HT1080 (cell line): ENCODE data around the gene TGFBR1. TPM values are rescaled to one million over a fixed set of nuclear protein-coding genes. Genes with fewer than 3 reads are reported as not detected.

Source experiments
- DNase-seq: peaks from one replicate; pipeline ENCODE4 v3.0.0-alpha.2; 2015; ENCODE audit warnings: low read depth
- total RNA-seq: library from RNA; depleted of rRNA; stranded (reverse); fragments of >200 nt; shearing (Covaris generic); gene quantifications from 2 replicates; pipeline ENCODE4 v1.2.3, GENCODE V29; 2014

The TGFBR1 gene
- total RNA-seq, 1 experiment from 2014 or later, result 20.6 TPM

DNA sequence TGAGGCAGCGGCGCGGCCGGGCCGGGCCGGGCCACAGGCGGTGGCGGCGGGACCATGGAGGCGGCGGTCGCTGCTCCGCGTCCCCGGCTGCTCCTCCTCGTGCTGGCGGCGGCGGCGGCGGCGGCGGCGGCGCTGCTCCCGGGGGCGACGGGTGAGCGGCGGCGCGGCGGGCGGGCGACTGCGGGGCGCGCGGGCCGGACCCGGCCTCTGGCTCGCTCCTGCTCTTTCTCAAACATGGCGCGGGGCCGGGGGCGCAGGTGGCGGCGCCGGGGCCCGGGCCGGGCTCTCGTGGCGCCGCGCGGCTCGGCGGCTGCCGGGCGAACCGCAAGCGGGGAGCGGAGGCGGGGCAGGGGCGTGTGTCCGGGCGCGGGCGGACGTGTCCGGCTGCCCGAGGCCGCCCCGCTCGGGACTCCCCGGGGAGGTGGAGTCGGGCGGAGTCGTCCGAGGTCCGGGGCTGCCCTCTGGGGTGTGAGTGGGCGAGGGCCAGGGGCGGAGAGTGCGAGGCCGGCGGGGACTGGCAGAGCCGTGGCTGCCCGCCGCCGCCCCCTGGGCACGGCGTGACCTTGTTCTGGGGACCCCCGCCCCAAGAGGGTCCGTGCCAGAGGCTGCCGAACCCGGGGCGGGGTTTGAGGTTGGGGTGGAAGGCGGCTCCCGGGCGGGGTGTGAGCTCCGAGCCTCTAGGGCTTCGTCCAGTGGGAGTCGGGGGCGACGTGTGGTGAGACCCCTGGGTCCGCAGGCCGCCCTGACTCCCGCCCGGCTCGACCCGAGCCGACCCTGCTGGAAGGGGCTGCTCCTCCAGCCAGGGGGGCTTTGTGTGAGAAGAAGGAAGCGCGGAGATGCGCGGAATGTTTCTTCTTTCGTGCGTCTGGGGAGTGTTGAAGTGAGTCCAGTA, 485 bp downstream of the TGFBR1 start:
- peak; percentile 55 for DNase-seq

DNA sequence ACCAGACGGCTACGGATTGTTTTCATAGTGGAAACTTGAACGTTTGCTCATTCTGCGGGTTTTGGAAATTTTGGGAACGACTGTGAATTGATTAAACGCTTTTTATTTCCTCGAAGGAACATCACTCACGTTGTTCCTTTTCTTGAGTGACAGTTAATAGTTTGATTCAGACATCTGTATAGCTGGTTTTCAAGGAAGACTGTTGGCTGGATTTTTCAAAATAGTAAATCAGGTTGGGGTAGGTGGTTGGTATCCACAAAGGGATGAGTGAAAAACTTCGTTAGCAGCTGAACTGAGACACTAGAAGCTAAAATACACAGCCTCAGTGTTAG, 1.1 kb downstream of the TGFBR1 start:
- DNase-seq, result no peak

DNA sequence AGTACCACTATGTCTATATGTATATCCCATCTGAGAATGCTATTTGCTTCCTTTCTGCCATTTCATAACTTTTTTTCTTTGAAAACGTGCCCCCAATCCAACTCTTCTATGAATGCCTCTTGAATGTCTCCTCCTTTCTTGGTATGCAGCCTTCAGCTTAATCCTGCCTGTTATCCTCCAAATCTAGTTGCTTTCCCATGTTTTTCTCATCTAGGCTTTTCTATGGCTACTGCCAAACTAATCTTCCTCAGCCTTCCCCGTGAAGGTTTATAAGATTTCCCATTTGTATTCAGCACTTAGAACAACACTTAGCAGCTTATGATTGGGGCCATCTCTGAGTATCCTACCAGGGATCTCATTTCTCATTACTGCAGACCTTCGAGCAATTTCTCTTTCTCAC, 2.5 kb downstream of the TGFBR1 start:
- DNase-seq, result no peak

GRCh38 chr9:99108131-99108530, 3.2 kb downstream of the TGFBR1 start:
- DNase-seq, result no peak

DNA sequence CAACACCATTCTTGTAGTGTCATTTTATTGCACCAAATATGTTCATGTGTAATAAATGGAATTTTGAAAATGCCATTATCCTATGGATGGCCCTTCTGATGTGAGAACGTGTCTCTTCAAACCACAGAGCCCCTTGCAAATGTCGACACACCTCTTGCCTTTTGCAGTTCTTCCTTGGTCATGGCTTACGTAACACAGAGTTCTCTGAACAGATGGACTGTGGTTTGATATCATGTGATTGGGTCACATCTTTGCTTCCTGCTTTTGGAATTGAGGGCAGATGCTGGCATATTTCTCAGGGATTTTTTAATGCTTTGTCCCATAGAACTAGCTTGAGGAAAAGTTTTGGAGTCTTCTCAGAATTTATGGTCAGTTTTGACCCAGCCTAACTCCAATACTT, 4.6 kb downstream of the TGFBR1 start:
- DNase-seq, result peak; percentile 54

DNA sequence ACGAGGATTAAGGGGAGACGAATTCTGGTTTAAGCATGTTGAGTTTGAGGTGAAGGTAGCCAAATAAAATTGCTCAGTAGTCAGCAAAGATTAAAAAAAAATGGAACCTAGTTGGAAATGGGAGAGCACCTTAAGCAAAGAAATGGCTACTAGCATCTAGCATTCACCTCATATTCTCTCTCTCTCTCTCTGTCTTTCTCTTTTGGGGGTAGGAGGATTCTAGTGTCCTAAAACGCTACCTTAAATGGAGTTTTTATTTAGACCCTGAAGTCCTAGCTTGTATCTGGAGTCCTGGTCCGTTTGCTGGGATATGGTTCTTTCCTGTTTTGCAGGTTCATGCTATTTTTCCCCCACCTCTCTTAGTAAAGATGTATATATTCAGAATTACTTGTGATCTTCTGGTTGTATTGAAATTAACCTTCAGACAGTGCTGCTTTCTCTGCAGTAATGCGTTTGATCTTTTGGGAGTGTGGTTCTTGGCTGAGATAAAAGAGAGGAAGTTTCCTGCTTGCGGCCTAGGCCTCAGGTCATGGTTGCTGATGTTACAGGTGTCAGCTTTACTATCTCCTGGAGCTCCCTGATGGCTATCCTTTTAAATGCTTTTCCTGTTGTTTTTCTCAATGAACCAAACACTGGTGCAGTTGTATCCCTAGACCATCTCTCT, 8.0 kb downstream of the TGFBR1 start:
- no peak for DNase-seq

- no peak for DNase-seq
Observed at GRCh38 chr9:99113414-99114048, 8.6 kb downstream of the TGFBR1 start.

DNA sequence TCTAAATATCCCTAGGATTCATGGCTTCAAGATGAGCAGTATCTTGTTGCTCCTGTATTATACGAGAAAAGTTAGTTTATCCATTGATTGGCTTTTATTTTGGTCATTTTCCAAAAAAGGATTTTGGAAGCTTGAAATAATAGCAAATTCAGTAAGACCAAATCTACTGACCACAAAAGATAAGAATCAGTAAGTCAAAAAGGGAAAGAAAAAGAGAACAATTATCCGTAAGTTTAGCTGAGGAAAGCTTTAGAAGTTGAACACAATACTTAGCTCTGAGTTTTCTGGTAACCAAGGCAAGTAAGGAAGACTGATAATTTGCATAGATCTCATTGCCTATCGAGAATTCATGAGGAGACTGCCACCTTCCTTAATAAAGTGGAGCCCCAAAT, 9.1 kb downstream of the TGFBR1 start:
- DNase-seq, result no peak

DNA sequence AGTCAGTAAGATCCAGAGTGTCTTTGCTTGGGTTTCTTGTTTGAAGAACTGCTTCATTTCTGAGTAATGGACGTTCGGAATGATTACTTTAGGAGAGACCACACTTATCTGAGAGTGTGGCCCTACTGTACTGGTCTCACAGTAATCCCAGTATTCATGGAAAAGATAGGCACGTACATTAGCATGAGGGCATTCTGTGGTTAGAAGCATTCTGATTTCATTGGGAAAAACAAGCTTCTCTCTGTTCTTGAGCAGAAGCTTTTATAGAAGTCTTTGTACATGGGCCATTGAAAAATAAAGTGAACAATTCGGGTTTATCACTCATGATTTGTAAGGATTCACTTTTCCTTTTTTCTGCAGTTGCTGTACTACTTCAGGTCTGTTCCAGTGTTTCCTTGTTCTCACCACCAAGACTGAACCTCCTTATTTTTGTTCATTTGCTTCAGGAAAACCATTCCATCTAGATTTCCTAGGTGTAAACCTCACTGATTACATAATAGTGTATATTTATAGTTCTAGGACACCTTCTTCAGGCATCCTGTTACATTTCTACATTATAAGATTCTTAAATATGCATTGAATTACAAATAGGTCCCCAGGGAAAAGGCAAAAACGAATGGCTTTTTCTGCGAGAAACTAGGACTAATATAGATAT, 10.1 kb downstream of the TGFBR1 start:
- DNase-seq, result no peak

- DNase-seq, result no peak
Observed at GRCh38 chr9:99116003-99116411, 11.1 kb downstream of the TGFBR1 start.

GRCh38 chr9:99118782-99119466, 14.0 kb downstream of the TGFBR1 start:
- DNase-seq, result no peak

- DNase-seq, result no peak
Observed at GRCh38 chr9:99119976-99120655, 15.2 kb downstream of the TGFBR1 start.

DNA sequence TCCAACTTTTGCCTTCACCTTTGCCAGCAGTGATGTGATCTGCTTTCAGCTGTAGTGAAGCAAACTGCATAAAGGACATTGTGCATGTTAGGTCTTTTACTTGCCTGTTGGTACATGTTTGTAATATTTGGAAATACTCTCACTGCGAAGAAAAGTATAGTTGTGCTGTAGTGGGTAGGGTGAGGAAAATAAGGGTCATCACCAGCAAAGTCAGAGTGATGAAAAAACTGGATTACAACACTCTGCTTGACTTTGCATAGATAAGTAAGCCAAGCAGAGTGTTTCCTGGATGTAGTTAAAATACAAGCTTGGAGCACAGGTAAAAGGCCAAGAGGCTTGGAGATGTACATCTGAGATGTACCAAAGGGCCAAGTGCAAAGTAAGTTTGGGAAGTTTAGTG, 16.7 kb downstream of the TGFBR1 start:
- DNase-seq, result no peak

GRCh38 chr9:99124534-99125255, 19.8 kb downstream of the TGFBR1 start:
- no peak for DNase-seq

GRCh38 chr9:99125446-99125845, 20.5 kb downstream of the TGFBR1 start:
- DNase-seq, result no peak

- DNase-seq, result no peak
Observed at GRCh38 chr9:99126312-99126711, 21.4 kb downstream of the TGFBR1 start.

- DNase-seq, result peak; percentile 8
Observed at GRCh38 chr9:99127356-99128132, 22.6 kb downstream of the TGFBR1 start.

- DNase-seq, result no peak
Observed at GRCh38 chr9:99128133-99128406, 23.2 kb downstream of the TGFBR1 start.

DNA sequence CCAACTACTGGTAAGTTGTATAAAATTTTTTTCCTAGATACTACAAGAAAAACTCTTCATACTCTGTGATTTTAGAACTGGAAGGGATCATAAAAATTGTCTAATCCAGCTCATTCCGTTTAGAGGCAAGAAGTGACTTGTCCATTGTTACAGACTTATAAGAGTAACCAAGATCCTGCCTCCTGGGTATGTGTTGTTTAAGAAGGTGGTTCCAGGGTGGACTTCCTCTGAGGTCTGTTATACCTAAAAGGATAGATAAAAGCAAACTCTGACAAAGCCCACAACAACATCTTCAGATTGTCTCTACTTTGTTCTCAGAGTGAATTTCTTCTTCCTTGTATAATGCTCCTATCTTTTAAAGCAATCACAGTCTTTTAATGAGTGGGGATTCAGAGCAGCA, 24.2 kb downstream of the TGFBR1 start:
- no peak for DNase-seq

DNA sequence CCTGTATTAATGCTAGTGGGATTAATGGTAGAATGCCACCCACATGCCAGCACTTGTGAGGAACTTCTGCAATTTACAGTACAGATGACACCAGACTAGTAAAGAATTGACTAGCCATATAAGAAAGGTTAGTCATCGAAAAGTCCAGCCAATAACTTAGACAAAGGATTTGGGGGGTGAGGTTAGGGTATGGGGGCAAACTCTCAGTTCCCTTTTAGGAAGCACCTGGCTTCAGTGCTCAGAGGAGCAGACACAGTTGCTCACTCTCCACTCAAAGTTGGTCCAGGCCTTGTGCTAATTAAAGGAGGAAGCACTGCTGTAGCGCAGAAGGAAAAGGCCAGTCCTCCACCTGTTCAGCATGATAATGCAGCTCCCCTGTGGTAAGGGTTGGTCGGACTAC, 25.2 kb downstream of the TGFBR1 start:
- DNase-seq, result no peak
